CD4-positive, alpha-beta memory T cell (primary cell): ENCODE data around the gene TREX2. TPM values are rescaled to one million over a fixed set of nuclear protein-coding genes. Genes with fewer than 3 reads are reported as not detected.

Experiments
- CTCF ChIA-PET: fragments of 350-600 bp; sonication (Branson Sonifier 250); formaldehyde crosslinking; loops from one replicate; lab custom pipeline; 2021; ENCODE audit warnings: inconsistent platforms; ENCODE audit not compliant: partially characterized antibody; lab: Charles Lee
- POLR2A ChIA-PET: fragments of 350-600 bp; sonication (Branson Sonifier 250); formaldehyde crosslinking; loops from one replicate; lab custom pipeline; 2021; ENCODE audit not compliant: partially characterized antibody; lab: Charles Lee
- DNase-seq, 5 donors: peaks; one replicate each; pipeline versions ENCODE4 v3.0.0 to v3.0.0-alpha.2; 2020 to 2022; ENCODE audit warnings: mixed read lengths in 1 of 5
- H3K27ac ChIP-seq: one replicate; pipeline ENCODE4 v1.7.0; 2013; ENCODE audit warnings: low read depth, low read length
- H3K27me3 ChIP-seq: 2 replicates; pipeline ENCODE4 v1.7.0; 2013; ENCODE audit warnings: mild to moderate bottlenecking, low read length, moderate library complexity; ENCODE audit not compliant: insufficient read depth
- H3K36me3 ChIP-seq: 2 replicates; pipeline ENCODE4 v1.7.0; 2013; ENCODE audit warnings: mild to moderate bottlenecking, low read length, moderate library complexity; ENCODE audit not compliant: insufficient read depth
- H3K4me1 ChIP-seq: 2 replicates; pipeline ENCODE4 v1.7.0; 2013; ENCODE audit warnings: mild to moderate bottlenecking, low read length, moderate library complexity; ENCODE audit not compliant: insufficient read depth
- H3K4me3 ChIP-seq, 2 donors: one replicate each; pipeline ENCODE4 v1.7.0; 2013; ENCODE audit warnings: low read length in 2 of 2, mild to moderate bottlenecking in 1 of 2
- H3K9me3 ChIP-seq, 2 donors: one replicate each; pipeline ENCODE4 v1.7.0; 2013; ENCODE audit warnings: low read length in 2 of 2, control low read depth in 1 of 2; ENCODE audit not compliant: control insufficient read depth in 1 of 2
- H3K27ac Mint-ChIP-seq, 7 donors: one replicate each; pipeline ENCODE4 v1.8.0; 2020 to 2021; ENCODE audit warnings: mixed read lengths in 7 of 7, mild to moderate bottlenecking in 6 of 7, inconsistent platforms in 3 of 7, moderate library complexity in 3 of 7
- H3K27me3 Mint-ChIP-seq, 2 donors: one replicate each; pipeline ENCODE4 v1.8.0; 2020 to 2021; ENCODE audit warnings: mixed read lengths in 2 of 2
- H3K36me3 Mint-ChIP-seq, 2 donors: one replicate each; pipeline ENCODE4 v1.8.0; 2020 to 2021; ENCODE audit warnings: mixed read lengths in 2 of 2, inconsistent platforms in 1 of 2, mild to moderate bottlenecking in 1 of 2
- H3K4me1 Mint-ChIP-seq, 4 donors: one replicate each; pipeline ENCODE4 v1.8.0; 2020 to 2021; ENCODE audit warnings: mixed read lengths in 4 of 4, mild to moderate bottlenecking in 1 of 4
- H3K4me3 Mint-ChIP-seq, 8 donors: one replicate each; pipeline ENCODE4 v1.8.0; 2020 to 2021; ENCODE audit warnings: mixed read lengths in 8 of 8, mild to moderate bottlenecking in 7 of 8, moderate library complexity in 6 of 8, inconsistent platforms in 3 of 8
- H3K9me3 Mint-ChIP-seq, 8 donors: one replicate each; pipeline ENCODE4 v1.8.0; 2020 to 2021; ENCODE audit warnings: mixed read lengths in 8 of 8, mild to moderate bottlenecking in 5 of 8, inconsistent platforms in 3 of 8, moderate library complexity in 1 of 8
- intact Hi-C: fragments of 100-400 bp; cut with micrococcal nuclease; formaldehyde crosslinking; loops from one replicate; pipeline ENCODE4 v1.15.1; 2023
- polyA plus RNA-seq, 2 donors: library from polyadenylated mRNA; unstranded; fragments of 300-500 nt; fragmentation: Illumina TruSeq; gene quantifications; one replicate each; pipeline ENCODE4 v1.2.3, GENCODE V29; 2021
- total RNA-seq, 2 experiments: library from RNA; stranded (reverse); gene quantifications; one replicate each; pipeline ENCODE4 v1.2.3, GENCODE V29; 2021

Gene TREX2
- total and polyA plus RNA-seq, 4 experiments from 2014 or later = 0.63 to 4.5 (median 4.0) TPM; not detected in 1

- intact Hi-C loops = no loop called here
- Histone ChIP-seq H3K27ac (no peak overlapping the region), H3K4me3 (no peak overlapping the region), H3K4me1 (peaks cover 20% of the 10 kb centered on the region), H3K9me3 (no peaks in the 10 kb centered on the region), H3K27me3 (no peaks in the 10 kb centered on the region), H3K36me3 (no peaks in the 10 kb centered on the region)
- Mint-ChIP-seq H3K27me3 (no peaks in the 10 kb centered on the region), H3K36me3 (peaks cover 0 to 11% of the 10 kb centered on the region in 2 donors), H3K4me3 (peak overlapping the region in 3 of 8 donors; percentile 20 to 60 (median 29)), H3K27ac (no peak overlapping the region), H3K4me1 (peaks cover 4 to 20% (median 9%) of the 10 kb centered on the region in 4 donors), H3K9me3 (no peaks in the 10 kb centered on the region)
- ChIA-PET POLR2A (no interaction called here), CTCF (no interaction called here)
- no peak for DNase-seq
These were observed 22.2 kb upstream of the TREX2 start for GRCh38 chrX:153468008-153468580.

DNA sequence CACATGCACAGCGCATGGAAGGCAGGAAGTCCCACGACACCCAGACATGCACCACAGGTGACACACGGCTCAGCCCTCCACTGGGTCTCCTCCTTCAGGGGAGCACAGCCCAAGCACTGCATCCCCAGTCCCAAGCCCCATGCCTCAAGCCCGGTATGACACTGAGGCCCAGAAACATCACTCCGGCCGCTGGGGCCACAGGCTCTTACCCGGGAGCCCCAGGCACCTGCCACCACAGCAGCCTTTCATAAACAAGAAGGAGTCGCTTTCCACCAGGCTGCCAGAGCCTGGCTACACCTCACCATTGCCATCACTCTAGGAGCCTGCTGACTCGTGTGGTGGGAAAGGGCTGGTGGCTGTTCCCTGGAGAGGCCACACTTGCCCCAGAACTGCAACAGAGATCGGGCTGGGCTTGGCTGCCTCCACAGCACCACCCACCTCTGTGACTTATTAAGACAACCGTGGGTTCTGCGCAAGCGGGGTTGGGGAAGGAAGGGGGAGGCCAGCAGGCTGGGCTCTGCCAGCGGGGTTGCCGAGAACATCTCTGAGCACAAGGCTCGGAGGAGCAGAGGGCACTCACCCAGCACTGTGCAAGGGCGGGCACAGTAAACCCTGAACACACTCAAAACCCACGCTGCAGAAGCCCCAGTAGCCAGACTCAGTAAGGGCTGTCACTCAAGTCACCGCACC is 20.0 kb upstream of the TREX2 start:
- POLR2A ChIA-PET = no interaction called here
- no peak overlapping the region for H3K27ac Mint-ChIP-seq
- no peaks in the 10 kb centered on the region for H3K27me3 Mint-ChIP-seq
- Histone ChIP-seq H3K27me3 (no peaks in the 10 kb centered on the region), H3K4me1 (peaks cover 12% of the 10 kb centered on the region), H3K4me3 (no peak overlapping the region), H3K36me3 (peaks cover 7% of the 10 kb centered on the region), H3K27ac (no peak overlapping the region), H3K9me3 (no peaks in the 10 kb centered on the region)
- no peak overlapping the region for H3K4me3 Mint-ChIP-seq
- no peak for DNase-seq
- CTCF ChIA-PET = interaction anchor here (1.2 kb wide), 1 partner anchor 41 kb away, joined by 3 read pairs; no protein-coding TSS in a partner anchor
- intact Hi-C loops = no loop called here
- H3K36me3 Mint-ChIP-seq = peaks cover 7 to 18% of the 10 kb centered on the region in 2 donors
- no peaks in the 10 kb centered on the region for H3K9me3 Mint-ChIP-seq
- peaks cover 3 to 15% (median 9%) of the 10 kb centered on the region in 4 donors for H3K4me1 Mint-ChIP-seq

DNA sequence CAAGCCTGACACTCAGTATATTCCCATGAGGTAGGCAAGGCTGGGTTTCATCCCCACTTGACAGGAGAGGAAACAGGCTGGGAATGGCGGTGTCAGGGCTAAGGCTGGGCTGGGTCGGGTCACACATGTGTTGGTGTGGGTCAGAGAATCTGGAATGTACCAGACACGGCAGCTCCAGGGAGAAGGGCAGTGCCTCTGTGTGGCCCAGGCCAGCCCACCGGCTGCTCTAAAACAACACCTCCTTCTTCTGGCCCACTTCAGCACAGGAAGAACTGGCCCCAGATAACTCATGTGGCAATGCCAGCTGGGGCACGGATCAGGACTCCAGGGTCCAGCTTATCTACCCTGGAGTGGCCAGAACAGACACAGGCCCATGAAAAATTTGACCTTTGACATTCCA is 18.3 kb upstream of the TREX2 start:
- intact Hi-C loops = no loop called here
- CTCF ChIA-PET = interaction anchor here (1.0 to 1.2 kb wide), 2 partner anchors 43 kb away, joined by 3 read pairs; no protein-coding TSS in a partner anchor
- peak overlapping the region in 1 of 7 donors; percentile 36 for H3K27ac Mint-ChIP-seq
- POLR2A ChIA-PET = no interaction called here
- no peak for DNase-seq
- no peaks in the 10 kb centered on the region for H3K9me3 Mint-ChIP-seq
- H3K4me1 Mint-ChIP-seq = peaks cover 3 to 9% (median 5%) of the 10 kb centered on the region in 4 donors
- H3K36me3 Mint-ChIP-seq = peaks cover 9 to 26% of the 10 kb centered on the region in 2 donors
- Histone ChIP-seq H3K4me1 (peaks cover 4% of the 10 kb centered on the region), H3K4me3 (no peak overlapping the region), H3K9me3 (no peaks in the 10 kb centered on the region), H3K36me3 (peaks cover 7% of the 10 kb centered on the region), H3K27ac (no peak overlapping the region), H3K27me3 (no peaks in the 10 kb centered on the region)
- no peaks in the 10 kb centered on the region for H3K27me3 Mint-ChIP-seq
- H3K4me3 Mint-ChIP-seq = no peak overlapping the region

- Histone ChIP-seq H3K4me3 (no peak overlapping the region), H3K36me3 (peaks cover 7% of the 10 kb centered on the region), H3K9me3 (no peaks in the 10 kb centered on the region), H3K27me3 (no peaks in the 10 kb centered on the region), H3K27ac (no peak overlapping the region), H3K4me1 (no peaks in the 10 kb centered on the region)
- no peak for DNase-seq
- intact Hi-C loops = no loop called here
- ChIA-PET CTCF (interaction anchor here (1.0 kb wide), 1 partner anchor 43 kb away, joined by 3 read pairs; no protein-coding TSS in a partner anchor), POLR2A (no interaction called here)
- Mint-ChIP-seq H3K9me3 (no peaks in the 10 kb centered on the region), H3K4me1 (peaks cover 0 to 4% (median 2%) of the 10 kb centered on the region in 4 donors), H3K27ac (no peak overlapping the region), H3K4me3 (no peak overlapping the region), H3K36me3 (peaks cover 10 to 30% of the 10 kb centered on the region in 2 donors), H3K27me3 (no peaks in the 10 kb centered on the region)
These were observed 17.7 kb upstream of the TREX2 start for GRCh38 chrX:153463556-153463955.

DNA sequence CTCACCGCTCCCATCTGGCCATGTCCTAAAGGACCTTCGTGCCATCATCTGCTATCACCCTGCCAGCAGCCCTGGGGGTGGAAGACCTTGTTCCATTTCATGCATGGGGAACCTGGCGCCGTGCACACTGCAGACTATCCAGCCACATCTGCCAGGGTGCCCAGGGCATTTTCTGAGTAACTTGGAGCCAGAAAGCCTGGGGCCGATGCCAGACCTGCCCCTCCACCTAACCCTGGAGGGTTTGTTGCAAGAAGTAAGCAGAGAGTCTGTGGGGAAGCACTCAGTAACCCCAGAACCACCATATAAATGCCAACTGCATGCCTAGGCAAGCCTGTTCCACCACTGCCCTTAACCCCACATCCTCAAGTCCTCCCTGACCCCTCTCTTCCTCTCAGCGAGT is 17.2 kb upstream of the TREX2 start:
- H3K36me3 Mint-ChIP-seq = peaks cover 12 to 32% of the 10 kb centered on the region in 2 donors
- H3K4me3 ChIP-seq = no peak overlapping the region
- no peaks in the 10 kb centered on the region for H3K27me3 Mint-ChIP-seq
- H3K4me1 ChIP-seq = no peaks in the 10 kb centered on the region
- H3K4me3 Mint-ChIP-seq = no peak overlapping the region
- H3K4me1 Mint-ChIP-seq = peaks cover 0 to 3% (median 0%) of the 10 kb centered on the region in 4 donors
- H3K36me3 ChIP-seq = peaks cover 7% of the 10 kb centered on the region
- no peaks in the 10 kb centered on the region for H3K9me3 ChIP-seq
- DNase-seq = no peak
- no peak overlapping the region for H3K27ac ChIP-seq
- H3K9me3 Mint-ChIP-seq = no peaks in the 10 kb centered on the region
- H3K27me3 ChIP-seq = no peaks in the 10 kb centered on the region
- ChIA-PET CTCF (interaction anchor here (1.0 kb wide), 1 partner anchor 44 kb away, joined by 3 read pairs; no protein-coding TSS in a partner anchor), POLR2A (no interaction called here)
- intact Hi-C loops = no loop called here
- H3K27ac Mint-ChIP-seq = peak overlapping the region in 1 of 7 donors; percentile 52

- ChIA-PET POLR2A (no interaction called here), CTCF (interaction anchor here (4.1 kb wide), 1 partner anchor 45 kb away, joined by 36 read pairs; no protein-coding TSS in a partner anchor)
- H3K4me1 Mint-ChIP-seq = peaks cover 0 to 1% (median 0%) of the 10 kb centered on the region in 4 donors
- peaks cover 7% of the 10 kb centered on the region for H3K36me3 ChIP-seq
- H3K27ac Mint-ChIP-seq = no peak overlapping the region
- no peaks in the 10 kb centered on the region for H3K9me3 Mint-ChIP-seq
- H3K4me3 ChIP-seq = no peak overlapping the region
- peaks cover 12 to 31% of the 10 kb centered on the region in 2 donors for H3K36me3 Mint-ChIP-seq
- H3K4me3 Mint-ChIP-seq = no peak overlapping the region
- no peaks in the 10 kb centered on the region for H3K27me3 Mint-ChIP-seq
- no peak for DNase-seq
- no peak overlapping the region for H3K27ac ChIP-seq
- H3K9me3 ChIP-seq = no peaks in the 10 kb centered on the region
- H3K27me3 ChIP-seq = no peaks in the 10 kb centered on the region
- intact Hi-C loops = no loop called here
- H3K4me1 ChIP-seq = no peaks in the 10 kb centered on the region
These were observed 16.4 kb upstream of the TREX2 start for GRCh38 chrX:153462291-153462690.

DNA sequence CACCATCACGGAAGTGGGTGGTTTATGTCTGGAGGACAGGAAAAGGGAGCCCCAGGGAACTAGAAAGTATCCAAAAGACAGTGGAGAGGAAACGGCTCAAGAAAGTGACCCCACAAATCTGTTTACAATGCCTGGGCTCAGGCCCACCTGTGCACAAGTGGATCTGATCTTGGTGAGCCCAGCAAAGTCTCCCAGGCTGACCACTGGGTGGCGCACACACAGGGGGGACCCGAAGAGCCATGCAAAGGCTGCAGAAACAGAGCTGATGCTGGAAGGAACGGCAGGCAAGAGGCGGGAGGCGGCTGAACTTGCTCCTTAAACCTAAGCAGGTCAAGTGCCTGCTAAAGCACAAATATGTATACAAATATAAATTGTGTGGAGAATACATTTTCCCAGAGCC is 15.0 kb upstream of the TREX2 start:
- Mint-ChIP-seq H3K4me3 (no peak overlapping the region), H3K4me1 (peaks cover 0 to 1% (median 0%) of the 10 kb centered on the region in 4 donors), H3K27ac (no peak overlapping the region), H3K27me3 (no peaks in the 10 kb centered on the region), H3K36me3 (peaks cover 12 to 31% of the 10 kb centered on the region in 2 donors), H3K9me3 (no peaks in the 10 kb centered on the region)
- DNase-seq = peak in 4 of 5 donors; percentile 30 to 47 (median 38)
- H3K27me3 ChIP-seq = no peaks in the 10 kb centered on the region
- no peaks in the 10 kb centered on the region for H3K4me1 ChIP-seq
- CTCF ChIA-PET = interaction anchor here (0.7 to 4.1 kb wide), 9 partner anchors 9 to 402 kb away, joined by 3 to 36 read pairs (median 3); partner anchors contain the start of genes TREX2 and ZFP92
- no peak overlapping the region for H3K27ac ChIP-seq
- H3K4me3 ChIP-seq = no peak overlapping the region
- intact Hi-C loops = loop anchor here (1.0 kb wide), 1 partner anchor 46 kb away; no protein-coding TSS in a partner anchor
- POLR2A ChIA-PET = interaction anchor here (0.6 kb wide), 1 partner anchor 9 kb away, joined by 3 read pairs; no protein-coding TSS in a partner anchor
- H3K9me3 ChIP-seq = no peaks in the 10 kb centered on the region
- peaks cover 7% of the 10 kb centered on the region for H3K36me3 ChIP-seq
